Suprapubic skin (tissue), 4 donors: ENCODE data around the gene SLC6A19. TPM values are rescaled to one million over a fixed set of nuclear protein-coding genes. Genes with fewer than 3 reads are reported as not detected.

ENCODE experiments used
- total RNA-seq, 4 donors: library from RNA; depleted of rRNA; stranded (reverse); fragments of >200 nt; gene quantifications; one replicate each; pipeline ENCODE4 v1.1.0, GENCODE V29; 2016

Gene SLC6A19
- total RNA-seq, 4 donors from 2014 or later: 0.23 TPM; not detected in 3

Other genes with a start within 250 kb of the SLC6A19 start
- gene NKD2, start 192.8 kb upstream of the SLC6A19 start, total RNA-seq: 10 to 100 TPM in 2 of 4 donors, 1 to 10 TPM in 2; 7.9 to 13.0 (median 10.6) TPM
- 10 to 100 TPM in 3 of 4 donors, 1 to 10 TPM in 1; 8.6 to 29.0 (median 21.5) TPM for gene SLC12A7, start 89.5 kb upstream of the SLC6A19 start, total RNA-seq
- not detected for gene SLC6A18, start 23.8 kb downstream of the SLC6A19 start, total RNA-seq
- not detected for gene TERT, start 93.5 kb downstream of the SLC6A19 start, total RNA-seq
- gene CLPTM1L, start 143.5 kb downstream of the SLC6A19 start, total RNA-seq: 100 to 1,000 TPM in 1 of 4 donors, 10 to 100 TPM in 3; 62.6 to 132 (median 93.5) TPM
- under 1 TPM in 1 of 4 donors, not detected in 3; 0.16 TPM for gene SLC6A3, start 243.8 kb downstream of the SLC6A19 start, total RNA-seq